Colonic mucosa (tissue), 4 donors: Measurements from ENCODE around the gene TMEM54. TPM values are rescaled to one million over a fixed set of nuclear protein-coding genes. Genes with fewer than 3 reads are reported as not detected.

ENCODE experiments used
- DNase-seq: peaks from one replicate; pipeline ENCODE4 v3.0.0-alpha.2; 2020
- H3K27ac ChIP-seq: fragments of 200-600 bp; one replicate; pipeline ENCODE4 v1.8.0; 2021
- H3K27me3 ChIP-seq: fragments of 200-600 bp; one replicate; pipeline ENCODE4 v1.8.0; 2021
- H3K36me3 ChIP-seq: fragments of 200-600 bp; one replicate; pipeline ENCODE4 v1.8.0; 2021
- H3K4me1 ChIP-seq: fragments of 200-600 bp; one replicate; pipeline ENCODE4 v1.8.0; 2021; ENCODE audit warnings: mild to moderate bottlenecking
- H3K4me3 ChIP-seq: fragments of 200-600 bp; one replicate; pipeline ENCODE4 v1.8.0; 2021
- H3K9ac ChIP-seq, 2 donors: one replicate each; pipeline ENCODE4 v1.7.0; 2013; ENCODE audit warnings: control low read depth in 2 of 2, low read depth in 2 of 2, low read length in 2 of 2
- H3K9me3 ChIP-seq: fragments of 200-600 bp; one replicate; pipeline ENCODE4 v1.8.0; 2021
- CTCF ChIP-seq: fragments of 200-600 bp; IDR thresholded peaks from one replicate; pipeline ENCODE4 v1.8.0; 2022; ENCODE audit warnings: antibody characterized with exemption, mild to moderate bottlenecking
- intact Hi-C: fragments of 100-400 bp; cut with DNase I; formaldehyde crosslinking; loops from one replicate; pipeline ENCODE4 v1.14.1; 2022
- total RNA-seq, 2 donors: library from RNA; stranded (reverse); fragmentation: NEBNext Ultra II Directional in 1 of 2; extraction: Animal tissue kit (Norgen Biotek cat#: 25700) in 1 of 2; gene quantifications; one replicate each; pipeline ENCODE4 v1.2.1, GENCODE V29; 2021
- donor health status: healthy.
- donor health status: DM: no; HTN: no; CAD: no.
- donor health status: DM: no; HTN: no; CAD: no.

Gene TMEM54
- 100 to 1,000 TPM; 715 to 878 TPM for total RNA-seq

- peak; percentile 81 for DNase-seq
- no peaks in the 10 kb centered on the region for H3K9me3 ChIP-seq
- no peaks in the 10 kb centered on the region for H3K27me3 ChIP-seq
- intact Hi-C loops: no loop called here
- no peaks in the 10 kb centered on the region for H3K36me3 ChIP-seq
- peak within 1 kb of the TSS; percentile 69 for H3K4me3 ChIP-seq
- TF ChIP-seq CTCF: no peak
- H3K4me1 ChIP-seq: no peaks in the 10 kb centered on the region
- H3K9ac ChIP-seq: peak within 1 kb of the TSS; percentile 94 to 96
- peak within 1 kb of the TSS; percentile 83 for H3K27ac ChIP-seq
These were observed at the start of gene TMEM54 for GRCh38 chr1:32900956-32901822. TSS of gene TMEM54 (minus strand) at chr1:32901389. CDS start at chr1:32901238, 151 bp downstream.

GRCh38 chr1:32949519-32949918 is 48.3 kb upstream of the TMEM54 start:
- intact Hi-C loops: no loop called here

GRCh38 chr1:32948905-32949304 is 47.7 kb upstream of the TMEM54 start:
- Histone ChIP-seq H3K9ac (peak overlapping the region in 1 of 2 donors; percentile 55), H3K4me3 (no peak overlapping the region), H3K36me3 (no peaks in the 10 kb centered on the region), H3K9me3 (no peaks in the 10 kb centered on the region), H3K27me3 (no peaks in the 10 kb centered on the region), H3K27ac (peak overlapping the region; percentile 83), H3K4me1 (peaks cover 15% of the 10 kb centered on the region)
- DNase-seq: no peak
- intact Hi-C loops: no loop called here
- no peak for TF ChIP-seq CTCF

More at GRCh38 chr1:32949519-32949918, 48.3 kb upstream of the TMEM54 start:
- H3K36me3 ChIP-seq: no peaks in the 10 kb centered on the region
- H3K9me3 ChIP-seq: no peaks in the 10 kb centered on the region
- peak overlapping the region; percentile 83 for H3K27ac ChIP-seq
- H3K9ac ChIP-seq: peak overlapping the region in 1 of 2 donors; percentile 57
- peak; percentile 47 for DNase-seq
- no peak overlapping the region for H3K4me3 ChIP-seq
- TF ChIP-seq CTCF: no peak
- no peaks in the 10 kb centered on the region for H3K27me3 ChIP-seq
- H3K4me1 ChIP-seq: peaks cover 15% of the 10 kb centered on the region

GRCh38 chr1:32948390-32948722 is 47.2 kb upstream of the TMEM54 start:
- peak overlapping the region in 1 of 2 donors; percentile 55 for H3K9ac ChIP-seq
- no peak overlapping the region for H3K4me3 ChIP-seq
- DNase-seq: no peak
- no peaks in the 10 kb centered on the region for H3K27me3 ChIP-seq
- no peaks in the 10 kb centered on the region for H3K36me3 ChIP-seq
- TF ChIP-seq CTCF: no peak
- H3K4me1 ChIP-seq: peaks cover 12% of the 10 kb centered on the region
- intact Hi-C loops: no loop called here
- H3K9me3 ChIP-seq: no peaks in the 10 kb centered on the region
- peak overlapping the region; percentile 83 for H3K27ac ChIP-seq

- H3K4me1 ChIP-seq: peaks cover 12% of the 10 kb centered on the region
- DNase-seq: no peak
- H3K27ac ChIP-seq: no peak overlapping the region
- no peak overlapping the region for H3K4me3 ChIP-seq
- intact Hi-C loops: no loop called here
- no peak for TF ChIP-seq CTCF
- H3K9me3 ChIP-seq: no peaks in the 10 kb centered on the region
- no peaks in the 10 kb centered on the region for H3K36me3 ChIP-seq
- H3K27me3 ChIP-seq: no peaks in the 10 kb centered on the region
- H3K9ac ChIP-seq: no peak overlapping the region
These were observed 46.6 kb upstream of the TMEM54 start for GRCh38 chr1:32947669-32948389.
